ENCODE results near the gene CERS4. TPM values are rescaled to one million over a fixed set of nuclear protein-coding genes. Genes with fewer than 3 reads are reported as not detected.

The CERS4 gene
- total and polyA plus RNA-seq, 2 donors (not counting 3 experiments of a cell fraction or from before 2014, with no cell fraction given) = 4.9 to 7.7 TPM

GRCh38 chr19:8256276-8257051 lies 47.3 kb downstream of the CERS4 start:
- ChIA-PET CTCF (interaction anchor here (1.2 to 9.2 kb wide), 4 partner anchors 12 to 312 kb away, joined by 4 to 117 read pairs (median 52); partner anchors contain the start of gene TIMM44), POLR2A (no interaction called here)
- no peaks in the 10 kb centered on the region for H3K4me1 ChIP-seq (ENCODE audit: control insufficient read depth, extremely low read depth, insufficient read depth, low read length)
- no peaks in the 10 kb centered on the region for H3K36me3 ChIP-seq (ENCODE audit: control insufficient read depth in 2 of 2, extremely low read depth in 1 of 2, insufficient read depth in 2 of 2, low read length in 2 of 2)
- H3K27me3 ChIP-seq (ENCODE audit: control insufficient read depth in 2 of 2, insufficient read depth in 2 of 2, low read length in 2 of 2) = no peaks in the 10 kb centered on the region
- H3K79me2 ChIP-seq (ENCODE audit: control insufficient read depth, insufficient read depth, low read length) = no peaks in the 10 kb centered on the region
- H3K9ac ChIP-seq (replicated peaks; ENCODE audit: extremely low read depth, insufficient read depth, low read length) = no peak overlapping the region
- no peak overlapping the region for H2AFZ ChIP-seq (ENCODE audit: low read depth, low read length)
- no peaks in the 10 kb centered on the region for H4K20me1 ChIP-seq (replicated peaks; ENCODE audit: control insufficient read depth, extremely low read depth, insufficient read depth, low read length)
- H3K9me1 ChIP-seq (replicated peaks; ENCODE audit: control insufficient read depth, extremely low read depth, insufficient read depth, low read length) = no peaks in the 10 kb centered on the region
- intact Hi-C loops (cut with micrococcal nuclease) (no loop called here), dilution Hi-C loops (cut with MboI; ENCODE audit: extremely low pct_ligation_motif_present, low sequenced_read_pairs) (no loop called here)
- TF ChIP-seq FOS (IDR thresholded peaks at IDR 0.05; ENCODE audit: borderline replicate concordance, insufficient read depth, low read length) = no peak
- no peak overlapping the region for H3K27ac ChIP-seq (ENCODE audit: insufficient read depth, low read depth, low read length)
- DNase-seq (ENCODE audit: low read depth, low spot score) = no peak
- FAIRE-seq = no peak
- H3K4me2 ChIP-seq (ENCODE audit: insufficient read depth, low read length) = no peak overlapping the region
- BruUV-seq (replicated peaks) = no TSS peak
- no peak overlapping the region for H3K4me3 ChIP-seq (replicated peaks in 1 of 3; ENCODE audit: insufficient read depth in 1 of 3, low read depth in 1 of 3, low read length in 3 of 3)
- H3K9me3 ChIP-seq (replicated peaks; ENCODE audit: control insufficient read depth, insufficient read depth, low read length) = no peaks in the 10 kb centered on the region

GRCh38 chr19:8257052-8257443 lies 47.9 kb downstream of the CERS4 start:
- Histone ChIP-seq H3K4me1 (ENCODE audit: control insufficient read depth, extremely low read depth, insufficient read depth, low read length) (no peaks in the 10 kb centered on the region), H3K36me3 (ENCODE audit: control insufficient read depth in 2 of 2, extremely low read depth in 1 of 2, insufficient read depth in 2 of 2, low read length in 2 of 2) (no peaks in the 10 kb centered on the region), H3K9me1 (replicated peaks; ENCODE audit: control insufficient read depth, extremely low read depth, insufficient read depth, low read length) (no peaks in the 10 kb centered on the region), H2AFZ (ENCODE audit: low read depth, low read length) (no peak overlapping the region), H3K4me3 (replicated peaks in 1 of 3; ENCODE audit: insufficient read depth in 1 of 3, low read depth in 1 of 3, low read length in 3 of 3) (no peak overlapping the region), H3K27me3 (ENCODE audit: control insufficient read depth in 2 of 2, insufficient read depth in 2 of 2, low read length in 2 of 2) (no peaks in the 10 kb centered on the region), H4K20me1 (replicated peaks; ENCODE audit: control insufficient read depth, extremely low read depth, insufficient read depth, low read length) (no peaks in the 10 kb centered on the region), H3K9me3 (replicated peaks; ENCODE audit: control insufficient read depth, insufficient read depth, low read length) (no peaks in the 10 kb centered on the region), H3K9ac (replicated peaks; ENCODE audit: extremely low read depth, insufficient read depth, low read length) (no peak overlapping the region), H3K4me2 (ENCODE audit: insufficient read depth, low read length) (no peak overlapping the region), H3K79me2 (ENCODE audit: control insufficient read depth, insufficient read depth, low read length) (no peaks in the 10 kb centered on the region), H3K27ac (ENCODE audit: insufficient read depth, low read depth, low read length) (no peak overlapping the region)
- CTCF ChIA-PET = interaction anchor here (1.2 to 9.2 kb wide), 3 partner anchors 11 to 313 kb away, joined by 4 to 101 read pairs (median 4); partner anchors contain the start of gene TIMM44
- POLR2A ChIA-PET = no interaction called here
- no peak for FAIRE-seq
- no peak for DNase-seq (ENCODE audit: low read depth, low spot score)
- dilution Hi-C loops (cut with MboI; ENCODE audit: extremely low pct_ligation_motif_present, low sequenced_read_pairs) = no loop called here
- intact Hi-C loops (cut with micrococcal nuclease) = no loop called here
- BruUV-seq (replicated peaks) = no TSS peak
- no peak for TF ChIP-seq CTCF (IDR thresholded peaks at IDR 0.05; ENCODE audit: extremely low read depth in 1 of 2, insufficient read depth in 1 of 2, low read depth in 1 of 2, low read length in 2 of 2)
- TF ChIP-seq MAX (IDR thresholded peaks at IDR 0.05; ENCODE audit: insufficient read depth, insufficient read length) = no peak
